GM18507 (cell line): Measurements from ENCODE around the gene SPECC1.
"Not testable (repeated sequence)": the region's sequence is repeated elsewhere in the genome, so short reads cannot be mapped to it uniquely, and the experiment has no call there.

Source experiments
- DNase-seq: peaks from one replicate; pipeline ENCODE4 v3.0.0; 2011; ENCODE audit warnings: low read depth; ENCODE audit not compliant: insufficient read length; ENCODE audit errors: extremely low spot score
- FAIRE-seq: peaks from 2 replicates; lab custom pipeline; 2011; peaks lifted over from hg19 to GRCh38; lab: Jason Lieb, UNC

Gene SPECC1

DNA sequence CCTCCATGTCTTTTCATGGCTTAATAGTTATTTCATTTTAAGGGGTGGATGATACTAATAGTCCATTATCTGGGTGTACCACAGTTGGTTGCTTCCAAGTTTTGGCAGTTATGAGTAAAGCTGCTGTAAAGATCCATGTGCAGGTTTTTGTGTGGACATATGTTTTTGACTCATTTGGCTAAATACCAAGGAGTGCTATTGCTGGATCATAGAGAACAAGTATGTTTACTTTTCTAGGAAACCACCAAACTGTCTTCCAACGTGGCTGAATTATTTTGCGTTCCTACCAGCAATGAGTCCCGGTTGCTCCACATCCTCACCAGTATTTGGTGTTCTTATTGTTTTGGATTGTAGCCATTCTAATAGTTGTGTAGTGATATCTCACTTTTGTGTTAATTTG lies 181.9 kb downstream of the SPECC1 start:
- no peak for DNase-seq
- no peak for FAIRE-seq

DNA sequence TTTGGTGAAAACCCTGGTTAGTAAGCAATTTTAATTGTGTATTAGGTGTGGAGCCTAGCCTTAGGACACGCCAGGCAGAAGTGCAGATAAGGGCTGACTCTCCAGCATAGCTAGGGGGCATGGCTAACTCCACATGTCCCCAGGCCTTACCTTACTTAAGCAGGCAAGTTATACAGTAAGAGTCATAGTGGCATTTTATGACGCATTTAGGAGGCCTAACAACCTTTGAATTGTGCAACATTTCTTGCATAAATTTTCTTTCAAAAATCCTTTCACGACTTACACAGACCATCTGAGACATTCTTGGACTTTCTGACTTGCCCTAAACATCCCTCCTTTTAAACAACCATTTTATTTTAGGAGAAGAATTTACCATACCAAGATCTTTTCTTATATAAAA lies 187.1 kb downstream of the SPECC1 start:
- not testable (repeated sequence) for FAIRE-seq, DNase-seq

DNA sequence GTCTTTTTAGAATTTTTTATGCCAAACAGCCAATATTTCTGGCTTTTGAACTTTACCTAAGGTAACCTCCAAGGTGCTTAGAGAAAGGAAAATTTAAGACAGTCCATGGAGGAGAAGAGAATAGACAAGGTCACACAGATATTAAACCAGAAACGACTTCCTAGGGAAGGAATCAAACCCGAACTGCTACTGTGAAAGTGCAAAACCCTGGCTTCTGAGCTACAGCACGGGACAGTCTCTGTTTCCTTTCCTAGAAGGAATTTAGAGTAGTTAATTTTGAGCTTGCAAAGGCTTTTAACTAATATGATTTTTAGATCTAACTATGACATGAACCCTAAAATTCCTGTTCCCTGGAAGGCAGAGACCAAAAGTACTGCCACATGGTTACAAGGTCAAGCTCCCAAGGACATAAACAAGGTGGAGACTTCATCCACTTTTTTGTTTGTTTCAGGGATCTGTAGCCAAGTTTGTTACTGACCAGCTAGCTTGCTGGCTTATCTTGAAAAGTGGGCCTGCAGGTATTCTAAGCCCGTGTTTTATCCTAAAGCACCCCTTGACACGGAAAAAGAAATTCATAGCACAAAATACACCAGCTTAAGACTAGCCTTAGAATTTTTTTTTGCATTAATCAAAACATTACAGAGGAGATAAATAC lies 188.2 kb downstream of the SPECC1 start:
- no peak for FAIRE-seq
- no peak for DNase-seq

DNA sequence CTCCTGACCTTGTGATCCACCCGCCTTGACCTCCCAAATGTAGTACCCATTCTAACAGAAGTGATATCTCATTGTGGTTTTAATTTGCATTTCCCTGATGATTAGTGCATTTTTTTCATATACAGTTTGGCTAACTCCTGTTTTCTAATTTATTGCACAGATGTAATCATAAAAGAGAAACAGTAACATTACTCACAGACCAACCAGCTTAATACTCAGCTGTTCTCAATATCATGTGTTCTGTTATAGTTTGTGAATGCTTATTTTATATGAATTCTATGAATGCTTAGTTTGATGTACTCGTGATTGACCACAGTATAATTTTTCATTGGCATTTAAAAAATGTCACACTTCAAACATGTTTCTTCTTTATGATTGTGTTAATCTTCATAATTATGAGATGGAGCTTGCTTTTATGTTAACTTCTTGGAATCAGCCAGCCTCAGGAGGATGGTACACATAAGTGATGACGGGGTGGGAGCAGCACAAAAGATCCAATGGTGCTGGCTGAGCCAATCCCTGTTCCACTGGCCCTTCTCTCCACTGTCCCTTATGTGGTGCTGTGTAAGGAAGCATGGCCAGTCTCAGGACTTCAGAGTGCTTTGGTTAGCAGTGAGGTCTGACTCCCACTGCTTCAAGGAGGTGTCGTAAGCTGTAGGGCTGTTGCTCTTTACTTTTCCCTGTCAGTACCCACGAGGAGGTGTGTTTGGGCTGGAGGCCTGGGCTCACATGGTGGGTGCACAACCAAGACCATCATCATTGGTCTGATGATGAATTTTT lies 191.0 kb downstream of the SPECC1 start:
- peak; percentile 21 for FAIRE-seq
- DNase-seq, result no peak

DNA sequence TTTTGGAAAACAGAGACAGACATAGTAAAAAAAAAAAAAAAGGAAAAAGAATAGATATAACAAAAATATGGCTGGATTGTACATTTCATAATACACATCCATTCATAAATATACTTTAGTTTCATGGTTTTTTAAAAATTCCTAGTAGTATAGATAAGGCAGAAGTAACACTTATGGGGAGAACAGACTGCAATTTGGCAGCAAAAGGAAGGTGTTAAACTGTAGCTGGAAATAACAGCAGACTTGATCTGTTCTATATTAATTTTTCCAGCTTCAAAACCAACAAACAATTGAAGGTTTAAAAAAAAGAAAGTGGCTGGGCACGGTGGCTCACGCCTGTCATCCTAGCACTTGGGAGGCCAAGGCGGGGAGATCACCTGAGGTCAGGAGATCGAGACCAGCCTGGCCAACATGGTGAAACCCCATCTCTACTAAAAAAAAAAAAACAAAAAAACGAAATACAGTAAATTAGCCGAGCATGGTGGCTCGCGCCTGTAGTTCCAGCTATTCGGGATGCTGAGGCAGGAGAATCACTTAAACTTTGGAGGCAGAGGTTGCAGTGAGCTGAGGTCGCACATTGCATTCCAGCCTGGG lies 191.8 kb downstream of the SPECC1 start:
- DNase-seq (no peak), FAIRE-seq (no peak)

DNA sequence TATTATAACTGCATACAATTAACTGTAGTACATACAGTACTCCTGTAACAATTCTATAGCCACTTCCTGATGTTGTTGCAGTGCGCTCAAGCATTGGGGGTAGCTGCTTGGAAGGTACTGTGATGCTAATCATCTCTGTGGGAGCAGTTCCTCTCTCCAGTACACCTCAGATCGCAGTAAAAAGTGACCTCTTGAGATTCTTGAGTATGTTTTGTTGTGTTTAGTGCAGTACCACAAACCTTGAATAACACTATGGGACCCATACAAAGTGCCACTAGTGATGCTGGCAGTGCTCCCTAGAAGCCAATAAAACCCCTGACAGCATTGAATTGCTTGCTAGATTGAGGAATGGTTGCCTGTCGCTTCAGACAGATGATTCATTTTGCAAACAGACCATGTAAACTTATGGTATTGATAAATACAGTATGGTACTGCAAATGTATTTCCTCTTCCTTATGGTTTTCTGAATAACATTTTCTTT lies 193.0 kb downstream of the SPECC1 start:
- no peak for DNase-seq
- no peak for FAIRE-seq

DNA sequence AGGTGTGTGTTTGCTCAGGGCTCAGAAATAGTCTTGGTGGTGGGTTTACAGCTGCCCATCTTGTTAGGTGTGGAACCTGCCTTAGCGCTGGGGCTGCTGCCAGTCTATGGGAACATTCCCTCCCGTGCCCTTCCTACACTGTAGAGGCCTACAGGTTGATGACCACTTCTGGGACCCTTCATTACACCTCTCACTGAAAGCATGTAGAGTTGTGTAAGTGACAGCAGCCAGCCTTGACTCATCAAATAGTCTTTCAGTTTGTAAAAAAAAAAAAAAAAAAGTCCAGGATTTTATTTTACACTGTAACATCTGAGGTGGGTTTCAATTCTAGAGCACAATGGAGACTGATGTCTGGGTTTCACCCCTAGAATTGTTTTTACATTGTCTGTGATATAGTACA lies 193.9 kb downstream of the SPECC1 start:
- DNase-seq, result no peak
- no peak for FAIRE-seq

DNA sequence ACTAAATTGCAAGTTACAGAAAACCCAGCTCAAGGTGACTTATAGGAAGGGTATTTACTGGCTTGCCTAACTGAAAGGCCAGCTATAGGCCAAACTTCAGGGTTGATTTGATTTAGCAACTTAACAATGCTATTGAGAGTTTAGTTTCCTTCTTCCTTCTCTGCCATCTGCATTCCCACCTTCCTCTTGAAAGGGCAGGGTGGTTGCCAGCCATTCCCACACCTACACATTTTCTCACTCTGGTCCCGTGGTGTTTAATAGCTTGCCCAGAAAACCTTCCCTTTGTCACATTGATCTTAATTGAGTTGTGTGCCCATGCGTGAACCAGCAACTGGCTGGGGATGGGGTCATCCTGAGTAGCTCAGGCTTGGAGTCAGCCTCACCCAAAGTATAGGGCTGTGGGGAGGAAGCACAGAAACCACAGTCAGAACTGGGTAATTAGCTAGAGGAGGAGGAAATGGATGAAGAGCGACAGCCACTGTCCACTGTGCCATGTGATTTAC lies 194.7 kb downstream of the SPECC1 start:
- FAIRE-seq (peak; percentile 26), DNase-seq (no peak)

DNA sequence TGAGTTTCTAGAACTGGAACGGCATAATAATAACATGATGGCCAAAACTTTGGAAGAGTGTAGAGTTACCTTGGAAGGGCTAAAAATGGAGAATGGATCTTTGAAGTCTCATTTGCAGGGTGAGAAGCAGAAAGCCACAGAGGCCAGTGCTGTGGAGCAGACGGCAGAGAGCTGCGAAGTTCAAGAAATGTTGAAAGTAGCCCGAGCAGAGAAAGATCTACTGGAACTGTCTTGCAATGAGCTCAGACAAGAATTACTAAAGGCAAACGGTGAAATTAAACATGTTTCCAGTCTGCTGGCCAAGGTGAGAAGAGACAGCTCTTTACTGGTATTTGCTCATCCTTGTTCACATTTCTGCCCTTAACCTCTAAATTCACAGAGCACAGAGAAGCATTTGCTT lies 196.4 kb downstream of the SPECC1 start:
- DNase-seq (no peak), FAIRE-seq (no peak)

DNA sequence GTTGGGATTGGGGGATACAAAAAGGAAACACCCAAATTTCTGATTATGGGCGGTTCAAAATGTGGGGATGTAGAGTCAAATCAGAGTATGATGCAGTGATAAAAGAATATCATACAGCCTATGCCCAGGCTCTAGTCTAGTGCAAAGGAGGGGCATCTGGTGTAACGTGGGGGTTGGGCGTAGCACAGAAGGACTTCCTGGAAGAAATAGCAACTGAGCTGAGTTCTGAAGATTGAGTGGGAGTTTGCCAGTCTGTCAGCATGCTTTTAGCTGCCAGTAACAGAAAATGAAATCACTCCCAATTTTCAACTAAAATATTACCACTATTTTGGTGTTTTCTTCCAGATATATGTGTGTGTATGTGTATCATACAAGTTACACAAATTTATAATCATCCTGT lies 196.9 kb downstream of the SPECC1 start:
- DNase-seq, result no peak
- FAIRE-seq, result no peak

DNA sequence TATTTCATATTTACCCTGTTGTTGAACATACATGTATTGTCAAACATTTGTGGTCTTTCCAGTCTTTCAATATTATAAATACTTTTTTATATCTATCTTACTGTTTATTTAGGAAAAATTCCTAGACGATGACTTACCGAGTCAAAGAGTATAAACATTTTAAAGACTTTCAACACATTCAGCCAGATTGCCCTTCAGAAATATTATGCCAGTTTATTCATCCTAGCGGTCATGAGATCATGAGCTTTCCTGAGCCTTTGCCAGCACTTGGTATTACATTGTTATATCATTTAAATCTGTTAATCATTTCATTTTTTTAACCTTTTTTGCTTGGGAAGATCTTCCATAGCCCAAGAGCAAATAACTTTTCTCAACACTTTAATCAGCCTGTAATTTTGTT lies 197.4 kb downstream of the SPECC1 start:
- no peak for DNase-seq

DNA sequence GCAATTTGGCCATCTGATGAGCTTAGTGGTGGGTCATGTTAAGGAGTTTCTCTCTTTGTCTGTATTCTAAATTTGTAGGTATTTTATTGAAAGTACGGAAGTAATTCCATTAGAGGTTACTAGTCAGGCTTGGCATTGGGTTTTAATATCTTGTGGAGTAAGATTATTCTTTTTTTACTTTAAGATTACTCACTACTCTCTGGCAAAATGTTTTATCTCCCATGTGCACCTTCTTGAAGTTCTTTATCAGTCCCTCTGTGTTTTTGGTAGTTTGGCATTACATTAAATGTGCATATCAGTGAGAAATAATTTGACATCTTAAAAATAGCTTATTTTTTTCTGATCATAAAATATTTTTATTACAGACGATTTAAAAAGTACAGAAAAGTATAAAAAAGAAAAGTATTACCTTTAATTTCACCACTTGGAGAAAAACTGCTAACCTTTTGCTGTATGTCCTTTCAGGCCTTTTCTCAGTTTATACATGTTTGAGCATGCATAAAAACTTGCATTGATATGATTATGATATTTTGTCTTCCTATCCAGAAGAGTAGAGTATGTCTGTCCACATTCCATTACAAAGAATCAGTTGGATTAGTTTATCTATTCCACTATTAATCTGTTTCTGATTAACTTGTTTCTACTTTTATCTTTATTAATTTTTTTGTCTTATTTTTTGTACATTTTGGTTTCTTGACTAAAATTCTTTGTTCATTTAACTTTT lies 198.3 kb downstream of the SPECC1 start:
- FAIRE-seq, result no peak
- DNase-seq, result no peak

More for the DNA sequence above, 197.4 kb downstream of the SPECC1 start:
- FAIRE-seq, result no peak

DNA sequence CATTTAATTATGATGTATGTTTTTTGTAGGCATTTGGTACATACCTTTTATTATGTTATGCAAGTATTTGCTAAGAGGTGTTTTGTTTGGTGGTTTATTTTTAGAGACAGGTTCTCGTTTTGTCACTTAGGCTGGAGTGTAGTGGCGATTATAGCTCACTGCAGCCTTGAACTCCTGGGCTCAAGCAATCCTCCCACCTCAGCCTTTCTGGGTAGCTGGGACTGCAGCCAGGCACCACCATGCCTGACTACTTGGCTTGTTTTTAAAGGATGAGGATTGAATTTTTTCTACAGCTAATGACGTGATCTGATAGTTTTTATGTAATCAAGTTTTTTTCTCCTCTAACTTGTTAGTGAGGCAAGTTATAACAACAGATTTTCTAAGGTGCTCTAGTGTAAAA lies 199.6 kb downstream of the SPECC1 start:
- FAIRE-seq (no peak), DNase-seq (no peak)

DNA sequence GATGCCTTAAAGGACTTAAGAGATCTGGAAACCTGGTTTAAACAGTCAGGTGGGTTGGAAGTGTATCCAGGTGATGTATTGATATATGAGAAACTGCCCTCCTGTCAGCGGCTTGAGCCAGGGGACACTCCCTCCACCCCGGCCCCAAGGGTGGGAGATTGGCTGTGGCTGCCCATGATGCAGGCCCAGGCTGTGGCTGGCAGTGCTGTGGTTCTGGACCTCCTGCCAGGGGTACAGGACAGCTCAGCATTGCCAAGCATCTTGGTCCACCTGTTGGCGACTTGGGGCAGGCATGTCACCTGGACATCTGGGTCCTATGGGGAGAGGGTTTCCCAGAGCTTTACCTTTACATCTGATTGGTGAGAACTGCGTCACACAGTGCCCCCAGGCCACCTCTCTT lies 201.0 kb downstream of the SPECC1 start:
- FAIRE-seq, result no peak
- no peak for DNase-seq

DNA sequence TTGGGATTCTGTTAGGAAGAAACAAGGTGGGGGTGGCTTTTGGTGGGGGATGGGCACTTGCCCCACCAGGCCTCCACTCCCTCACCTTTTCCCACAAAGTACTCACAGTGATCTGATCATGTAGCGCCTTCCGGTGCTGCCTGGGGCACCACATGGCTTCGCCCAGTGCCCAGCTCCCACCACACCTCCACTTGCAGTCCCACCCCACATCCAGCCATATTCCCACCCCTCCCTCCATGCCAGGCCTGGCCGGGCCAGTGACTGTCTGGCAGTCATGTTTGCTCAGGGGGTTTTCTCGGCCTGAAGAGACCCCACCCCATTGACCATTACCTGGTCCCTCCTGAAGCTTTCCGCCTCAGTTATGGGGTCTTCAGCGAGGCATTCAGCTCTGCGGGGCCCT lies 201.5 kb downstream of the SPECC1 start:
- no peak for DNase-seq
- no peak for FAIRE-seq

DNA sequence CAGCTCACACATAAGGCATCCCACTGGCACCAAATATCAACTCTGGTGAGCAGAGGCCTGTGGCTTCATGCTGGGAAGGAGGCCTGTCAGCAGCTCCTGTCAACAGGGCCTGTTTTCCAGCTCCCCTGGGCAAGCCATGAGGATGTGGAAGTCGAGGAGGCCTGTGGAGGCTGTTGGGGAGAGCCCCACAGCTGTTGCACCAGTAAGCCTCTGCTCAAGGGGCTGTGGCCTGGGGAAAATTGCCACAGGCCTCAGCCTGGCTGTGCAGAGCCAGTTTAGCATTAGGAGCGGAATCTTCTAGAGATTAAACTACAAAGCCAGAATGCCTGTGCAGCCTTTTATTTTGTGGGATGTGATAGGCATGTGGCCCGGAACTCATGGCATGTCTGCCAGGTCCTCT lies 202.1 kb downstream of the SPECC1 start:
- FAIRE-seq (no peak), DNase-seq (no peak)

DNA sequence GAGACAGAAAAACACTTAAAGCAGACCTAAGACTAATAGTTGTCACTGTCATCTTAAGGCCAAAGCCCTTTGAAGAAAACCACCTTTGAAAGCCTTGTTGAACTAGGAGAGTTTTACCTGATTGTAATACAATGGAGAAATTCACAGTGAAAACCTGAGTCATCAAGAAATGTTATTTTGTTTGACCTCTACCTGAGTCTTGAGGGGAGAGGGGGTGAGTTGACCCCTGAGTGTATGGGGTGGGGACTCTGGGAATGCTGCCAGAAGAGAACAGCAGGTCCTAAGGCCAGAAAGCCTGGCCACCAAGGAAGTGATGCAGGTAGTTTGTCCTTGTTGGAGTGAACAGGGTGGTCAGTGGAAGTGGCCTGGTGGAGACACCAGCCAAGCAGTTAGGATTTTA lies 204.3 kb downstream of the SPECC1 start:
- DNase-seq (no peak), FAIRE-seq (no peak)

DNA sequence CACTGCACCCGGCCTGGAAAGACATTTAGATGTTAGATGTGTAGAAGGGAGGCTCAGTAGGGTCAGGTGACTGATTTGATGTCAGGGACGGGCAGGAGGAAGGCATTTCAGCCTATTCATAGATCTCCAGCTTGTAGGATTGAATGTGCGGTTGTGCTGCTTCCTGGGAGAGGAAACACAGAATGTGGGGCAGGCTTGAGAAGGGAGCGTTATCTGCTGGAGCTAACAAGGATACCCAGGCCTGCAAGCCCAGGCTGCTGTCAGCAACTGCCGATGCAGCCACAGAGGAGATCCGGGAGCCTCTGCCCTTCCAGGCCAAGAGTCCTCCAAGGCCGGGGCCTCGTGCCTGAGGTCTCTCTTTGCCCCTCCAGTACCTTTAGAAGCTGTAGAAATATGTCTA lies 205.6 kb downstream of the SPECC1 start:
- no peak for FAIRE-seq

DNA sequence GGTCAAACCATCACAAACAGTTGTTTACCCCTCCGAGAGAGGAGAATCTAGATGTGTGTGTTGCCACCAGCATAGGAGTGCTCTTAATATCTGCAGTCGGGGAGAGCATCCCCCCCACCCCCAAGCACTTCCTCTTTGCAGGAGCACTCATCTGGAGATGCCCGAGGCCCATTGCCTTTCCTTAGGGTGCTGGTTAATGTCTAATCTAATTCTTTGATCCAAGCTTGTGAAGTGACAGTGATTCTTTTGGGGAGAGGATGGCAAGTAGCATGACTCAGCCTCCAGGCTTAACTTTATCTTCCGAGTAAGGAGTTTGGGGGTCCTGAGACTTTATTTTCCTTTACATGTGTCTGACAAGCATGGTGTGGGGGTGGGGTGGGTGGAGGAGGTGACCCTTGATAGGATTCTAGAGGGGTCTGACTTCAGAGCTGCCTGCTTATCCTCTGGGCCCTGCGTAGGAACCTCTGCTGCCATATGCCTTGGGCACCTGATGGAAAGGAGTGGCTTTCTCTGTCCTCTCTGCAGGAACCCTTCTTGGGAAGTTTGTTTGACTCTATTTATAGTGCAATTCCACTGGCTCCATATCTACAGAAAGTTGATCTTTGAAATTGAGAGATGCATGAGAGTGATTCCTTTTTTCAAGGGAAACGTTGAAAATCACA lies 207.1 kb downstream of the SPECC1 start:
- no peak for FAIRE-seq
- no peak for DNase-seq

More for the DNA sequence above, 205.6 kb downstream of the SPECC1 start:
- DNase-seq, result no peak
